CD4-positive, alpha-beta T cell (primary cell): Measurements from ENCODE around the gene EFCAB14. TPM values are rescaled to one million over a fixed set of nuclear protein-coding genes. Genes with fewer than 3 reads are reported as not detected.
"Not testable (repeated sequence)": the region's sequence is repeated elsewhere in the genome, so short reads cannot be mapped to it uniquely, and the experiment has no call there.

Experiments used
- ATAC-seq: fragments of 200-7000 bp; cut with Tn5 transposase; one replicate; pipeline ENCODE4 v1.10.0; 2022; ENCODE audit warnings: mild to moderate bottlenecking; ENCODE audit not compliant: poor library complexity
- CTCF ChIA-PET: fragments of 350-600 bp; sonication (Branson Sonifier 250); formaldehyde crosslinking; loops from one replicate; lab custom pipeline; 2021; ENCODE audit warnings: antibody characterized with exemption, inconsistent platforms; lab: Charles Lee
- POLR2A ChIA-PET: fragments of 350-600 bp; sonication (Branson Sonifier 250); formaldehyde crosslinking; loops from one replicate; lab custom pipeline; 2021; ENCODE audit warnings: antibody characterized with exemption, inconsistent platforms; lab: Charles Lee
- DNase-seq, 14 experiments: peaks; one replicate each; pipeline ENCODE4 v3.0.0-alpha.2; 2013 to 2020; ENCODE audit warnings: mixed read lengths in 2 of 14
- H3K27ac ChIP-seq, 2 donors: one replicate each; pipeline versions ENCODE4 v1.5.1 to v1.7.0; 2013; ENCODE audit warnings: low read length in 2 of 2, low read depth in 1 of 2, mild to moderate bottlenecking in 1 of 2
- H3K27me3 ChIP-seq, 2 experiments: 1 replicate in 1 of 2; 2 replicates in 1 of 2; pipeline versions ENCODE4 v1.6.1 to v1.7.0; 2013; ENCODE audit warnings: low read length in 2 of 2, control low read depth in 1 of 2, mild to moderate bottlenecking in 1 of 2, moderate library complexity in 1 of 2; ENCODE audit not compliant: insufficient read depth in 2 of 2, control insufficient read depth in 1 of 2
- H3K36me3 ChIP-seq: one replicate; pipeline ENCODE4 v1.6.1; 2013; ENCODE audit warnings: low read length, control low read depth; ENCODE audit not compliant: insufficient read depth
- H3K4me1 ChIP-seq: one replicate; pipeline ENCODE4 v1.6.1; 2013; ENCODE audit warnings: low read length, control low read depth; ENCODE audit not compliant: insufficient read depth
- H3K4me3 ChIP-seq: one replicate; pipeline ENCODE4 v1.5.1; 2013; ENCODE audit warnings: mild to moderate bottlenecking, low read length, moderate library complexity
- H3K9me3 ChIP-seq, 2 experiments: 1 replicate in 1 of 2; 2 replicates in 1 of 2; pipeline versions ENCODE4 v1.6.1 to v1.7.0; 2013; ENCODE audit warnings: low read length in 2 of 2, mild to moderate bottlenecking in 2 of 2, control low read depth in 1 of 2, moderate library complexity in 1 of 2; ENCODE audit not compliant: control insufficient read depth in 1 of 2, insufficient read depth in 1 of 2
- H3K27ac Mint-ChIP-seq: one replicate; pipeline ENCODE4 v1.8.0; 2020; ENCODE audit warnings: mixed read lengths
- H3K27me3 Mint-ChIP-seq: one replicate; pipeline ENCODE4 v1.8.0; 2021; ENCODE audit warnings: mixed read lengths
- H3K36me3 Mint-ChIP-seq: one replicate; pipeline ENCODE4 v1.8.0; 2021; ENCODE audit warnings: low read depth, mixed read lengths
- H3K4me1 Mint-ChIP-seq: one replicate; pipeline ENCODE4 v1.8.0; 2021; ENCODE audit warnings: low read depth, mixed read lengths
- H3K4me3 Mint-ChIP-seq: one replicate; pipeline ENCODE4 v1.8.0; 2020; ENCODE audit warnings: mild to moderate bottlenecking, mixed read lengths
- H3K9me3 Mint-ChIP-seq: one replicate; pipeline ENCODE4 v1.8.0; 2020; ENCODE audit warnings: mixed read lengths
- intact Hi-C, 2 experiments: fragments of 100-400 bp; cut with DNase I in 1 of 2; cut with micrococcal nuclease in 1 of 2; formaldehyde crosslinking; loops; one replicate each; pipeline versions ENCODE4 v1.15.1 to v1.9.0; 2023 to 2025; cut with DNase I, micrococcal nuclease
- total RNA-seq, 174 experiments: library from RNA in 2 of 174; stranded (reverse) in 2 of 174; gene quantifications; one replicate each; pipeline ENCODE4 v1.2.3 and lab custom pipeline; 2021 to 2026
- TF ChIP-seq, protein P1 (sequence below): fragments of 200-600 bp; IDR thresholded peaks from one replicate; pipeline ENCODE4 v1.8.0; 2022; ENCODE audit warnings: antibody characterized with exemption, mild to moderate bottlenecking

The EFCAB14 gene
- total RNA-seq, 2 experiments from 2014 or later, result 36.8 to 38.3 TPM

DNA sequence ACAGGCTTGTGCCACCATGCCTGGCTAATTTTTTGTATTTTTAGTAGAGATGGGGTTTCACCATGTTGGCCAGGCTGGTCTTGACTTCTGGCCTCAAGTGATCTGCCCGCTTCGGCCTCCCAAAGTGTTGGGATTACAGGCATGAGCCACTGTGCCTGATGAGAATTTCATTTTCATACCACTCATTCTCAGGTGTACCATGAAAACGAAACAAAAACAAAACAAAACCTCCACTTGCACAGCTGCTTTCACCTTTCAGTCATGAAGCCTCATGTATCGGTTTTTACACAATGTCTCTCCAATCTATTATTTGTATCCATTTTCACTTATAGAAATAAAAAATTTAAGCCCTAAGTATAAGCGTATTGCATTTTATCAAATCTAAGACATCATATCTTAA, 58.8 kb downstream of the EFCAB14 start:
- H3K4me1 Mint-ChIP-seq, H3K27me3 Mint-ChIP-seq, intact Hi-C loops, H3K27ac Mint-ChIP-seq, H3K9me3 ChIP-seq, H3K4me3 ChIP-seq, H3K4me3 Mint-ChIP-seq, H3K4me1 ChIP-seq, ATAC-seq, CTCF ChIA-PET, H3K27me3 ChIP-seq, H3K9me3 Mint-ChIP-seq, H3K27ac ChIP-seq: not testable (repeated sequence)
- DNase-seq, result peak in 1 of 14 experiments; percentile 8
- H3K36me3 ChIP-seq, result peaks cover 50% of the 10 kb centered on the region
- POLR2A ChIA-PET, result interaction anchor here (0.6 kb wide), 1 partner anchor 59 kb away, joined by 4 read pairs; no protein-coding TSS in a partner anchor
- H3K36me3 Mint-ChIP-seq, result peaks cover 85% of the 10 kb centered on the region

DNA sequence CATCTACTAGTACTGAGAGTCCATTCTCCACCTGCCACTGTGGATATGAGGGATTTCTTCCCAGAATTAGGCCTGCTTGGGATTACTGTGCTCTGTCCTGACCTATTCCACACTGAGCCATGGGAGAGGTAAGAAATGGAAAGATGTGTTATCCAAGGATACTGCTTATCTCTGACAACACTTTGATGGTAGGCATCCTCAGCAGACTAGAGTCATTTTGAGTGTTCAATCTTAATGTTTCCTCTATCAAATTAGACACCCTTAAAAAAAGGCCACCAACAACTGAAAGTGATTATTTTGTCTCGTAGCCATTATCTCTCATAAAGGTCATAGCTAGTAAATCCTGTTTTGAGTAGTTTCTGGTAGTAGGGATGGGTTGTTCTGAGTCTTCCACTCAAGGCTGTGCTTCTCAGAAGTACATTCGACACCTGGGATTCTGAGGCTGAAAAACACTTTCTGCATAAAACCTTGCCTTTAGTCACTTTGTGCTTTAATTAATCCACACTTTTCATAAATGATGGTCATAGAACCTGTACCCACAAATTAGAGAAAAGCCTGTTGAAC, 59.5 kb downstream of the EFCAB14 start:
- Histone ChIP-seq H3K27ac (no peak overlapping the region), H3K4me1 (no peaks in the 10 kb centered on the region), H3K4me3 (no peak overlapping the region), H3K27me3 (no peaks in the 10 kb centered on the region), H3K9me3 (no peaks in the 10 kb centered on the region), H3K36me3 (peaks cover 48% of the 10 kb centered on the region)
- TF ChIP-seq, protein P1, sequence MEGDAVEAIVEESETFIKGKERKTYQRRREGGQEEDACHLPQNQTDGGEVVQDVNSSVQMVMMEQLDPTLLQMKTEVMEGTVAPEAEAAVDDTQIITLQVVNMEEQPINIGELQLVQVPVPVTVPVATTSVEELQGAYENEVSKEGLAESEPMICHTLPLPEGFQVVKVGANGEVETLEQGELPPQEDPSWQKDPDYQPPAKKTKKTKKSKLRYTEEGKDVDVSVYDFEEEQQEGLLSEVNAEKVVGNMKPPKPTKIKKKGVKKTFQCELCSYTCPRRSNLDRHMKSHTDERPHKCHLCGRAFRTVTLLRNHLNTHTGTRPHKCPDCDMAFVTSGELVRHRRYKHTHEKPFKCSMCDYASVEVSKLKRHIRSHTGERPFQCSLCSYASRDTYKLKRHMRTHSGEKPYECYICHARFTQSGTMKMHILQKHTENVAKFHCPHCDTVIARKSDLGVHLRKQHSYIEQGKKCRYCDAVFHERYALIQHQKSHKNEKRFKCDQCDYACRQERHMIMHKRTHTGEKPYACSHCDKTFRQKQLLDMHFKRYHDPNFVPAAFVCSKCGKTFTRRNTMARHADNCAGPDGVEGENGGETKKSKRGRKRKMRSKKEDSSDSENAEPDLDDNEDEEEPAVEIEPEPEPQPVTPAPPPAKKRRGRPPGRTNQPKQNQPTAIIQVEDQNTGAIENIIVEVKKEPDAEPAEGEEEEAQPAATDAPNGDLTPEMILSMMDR, result no peak
- POLR2A ChIA-PET, result no interaction called here
- Mint-ChIP-seq H3K4me1 (no peaks in the 10 kb centered on the region), H3K4me3 (no peak overlapping the region), H3K9me3 (peaks cover 2% of the 10 kb centered on the region), H3K27me3 (no peaks in the 10 kb centered on the region), H3K36me3 (peaks cover 84% of the 10 kb centered on the region), H3K27ac (no peak overlapping the region)
- intact Hi-C loops, result no loop called here
- DNase-seq (no peak), ATAC-seq (no peak)
- CTCF ChIA-PET, result no interaction called here

DNA sequence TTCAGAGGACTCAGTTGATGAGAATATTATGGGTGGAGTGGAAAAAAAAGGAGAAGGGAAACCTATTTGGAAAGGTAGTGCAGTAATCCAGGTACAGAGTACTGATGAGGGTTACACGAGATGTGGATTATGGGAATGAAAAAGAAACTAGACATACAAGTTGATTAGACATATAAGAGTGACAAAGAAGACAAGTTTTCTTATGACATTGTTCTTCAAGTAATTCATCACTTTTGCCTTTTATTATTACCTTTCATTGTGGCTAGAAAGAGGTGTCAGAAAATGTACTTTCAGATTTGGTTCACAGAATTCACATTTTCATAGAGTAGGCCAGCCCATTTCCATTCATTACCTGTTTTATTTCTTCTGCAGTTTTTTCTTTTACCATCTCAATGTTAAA, 61.1 kb downstream of the EFCAB14 start:
- Histone ChIP-seq H3K9me3 (no peaks in the 10 kb centered on the region), H3K36me3 (peaks cover 52% of the 10 kb centered on the region), H3K27ac (no peak overlapping the region), H3K4me1 (no peaks in the 10 kb centered on the region), H3K27me3 (no peaks in the 10 kb centered on the region), H3K4me3 (no peak overlapping the region)
- H3K9me3 Mint-ChIP-seq, result peaks cover 2% of the 10 kb centered on the region
- peaks cover 85% of the 10 kb centered on the region for H3K36me3 Mint-ChIP-seq
- intact Hi-C loops, result no loop called here
- no peak overlapping the region for H3K27ac Mint-ChIP-seq
- H3K4me1 Mint-ChIP-seq, result no peaks in the 10 kb centered on the region
- CTCF ChIA-PET, result no interaction called here
- H3K27me3 Mint-ChIP-seq, result no peaks in the 10 kb centered on the region
- POLR2A ChIA-PET, result no interaction called here
- DNase-seq, result no peak
- TF ChIP-seq, protein P1, result no peak
- H3K4me3 Mint-ChIP-seq, result no peak overlapping the region
- no peak for ATAC-seq

DNA sequence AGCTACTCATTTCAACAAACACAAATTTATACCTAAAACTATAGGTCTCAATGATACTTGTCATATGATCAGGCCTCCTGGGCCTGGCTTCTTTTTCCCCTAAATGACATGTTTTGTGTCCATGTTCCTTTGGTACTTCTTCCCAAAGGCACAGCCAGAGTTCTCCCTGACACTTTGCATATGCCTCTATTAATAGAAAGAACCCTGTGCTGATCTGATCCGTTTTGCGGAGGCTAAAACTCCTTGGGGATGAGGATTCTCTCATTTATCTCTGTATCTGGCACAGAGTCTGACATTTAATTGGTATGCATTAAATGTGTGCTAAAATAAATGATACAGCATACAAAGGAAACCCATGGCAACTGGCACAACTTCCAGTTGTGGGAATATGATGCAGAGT, 62.3 kb downstream of the EFCAB14 start:
- ChIA-PET CTCF (no interaction called here), POLR2A (no interaction called here)
- Histone ChIP-seq H3K9me3 (no peaks in the 10 kb centered on the region), H3K4me1 (no peaks in the 10 kb centered on the region), H3K27me3 (no peaks in the 10 kb centered on the region), H3K4me3 (no peak overlapping the region), H3K36me3 (peaks cover 61% of the 10 kb centered on the region), H3K27ac (no peak overlapping the region)
- intact Hi-C loops, result no loop called here
- no peak overlapping the region for H3K4me3 Mint-ChIP-seq
- no peak for DNase-seq
- H3K9me3 Mint-ChIP-seq, result peaks cover 2% of the 10 kb centered on the region
- H3K27me3 Mint-ChIP-seq, result no peaks in the 10 kb centered on the region
- TF ChIP-seq, protein P1, result no peak
- no peak for ATAC-seq
- peaks cover 91% of the 10 kb centered on the region for H3K36me3 Mint-ChIP-seq
- no peaks in the 10 kb centered on the region for H3K4me1 Mint-ChIP-seq
- no peak overlapping the region for H3K27ac Mint-ChIP-seq
